ENCODE results near the gene HPCAL1. TPM values are rescaled to one million over a fixed set of nuclear protein-coding genes. Genes with fewer than 3 reads are reported as not detected.

The HPCAL1 gene
- total RNA-seq, 1 donor from 2014 or later = 13.1 TPM

DNA sequence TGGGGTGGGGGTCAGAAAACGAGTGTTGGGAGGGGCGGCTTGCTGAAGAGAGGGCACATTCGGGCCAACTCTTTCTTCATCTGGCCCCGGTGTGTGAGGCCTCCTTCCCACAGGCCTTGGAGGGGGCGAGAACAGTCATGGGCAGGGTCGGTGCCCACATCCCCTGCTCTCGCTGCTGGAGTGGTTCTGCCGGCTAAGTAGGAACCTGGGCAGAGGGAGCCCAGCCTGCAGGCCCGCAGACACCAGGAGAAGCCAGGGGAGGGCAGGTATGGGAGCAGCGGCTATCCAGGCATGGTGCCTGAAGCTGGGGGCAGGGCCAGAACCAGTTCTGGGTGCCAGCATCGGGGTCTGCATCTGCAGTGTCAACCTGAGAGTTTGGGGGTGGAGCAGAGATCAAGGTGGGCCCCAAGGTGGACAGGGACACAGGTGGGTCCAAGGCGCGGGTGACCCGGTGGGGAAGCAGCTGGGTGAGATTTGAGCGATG is 46.6 kb upstream of the HPCAL1 start:
- Mint-ChIP-seq H3K4me3 (ENCODE audit: unreplicated experiment) (no peak overlapping the region), H3K27me3 (ENCODE audit: unreplicated experiment) (peaks cover 4% of the 10 kb centered on the region), H3K4me1 (ENCODE audit: low read depth, unreplicated experiment) (peaks cover 6% of the 10 kb centered on the region), H3K9me3 (ENCODE audit: unreplicated experiment) (no peaks in the 10 kb centered on the region), H3K36me3 (ENCODE audit: unreplicated experiment) (peaks cover under 1% of the 10 kb centered on the region), H3K27ac (ENCODE audit: unreplicated experiment) (no peak overlapping the region)
- no peak for TF ChIP-seq CTCF (IDR thresholded peaks at IDR 0.05; ENCODE audit: partially characterized antibody, unreplicated experiment)
- DNase-seq = peak; percentile 10

GRCh38 chr2:10256515-10257031 is 46.1 kb upstream of the HPCAL1 start:
- no peak overlapping the region for H3K4me3 Mint-ChIP-seq (ENCODE audit: unreplicated experiment)
- no peaks in the 10 kb centered on the region for H3K36me3 Mint-ChIP-seq (ENCODE audit: unreplicated experiment)
- peaks cover 3% of the 10 kb centered on the region for H3K27me3 Mint-ChIP-seq (ENCODE audit: unreplicated experiment)
- H3K27ac Mint-ChIP-seq (ENCODE audit: unreplicated experiment) = no peak overlapping the region
- TF ChIP-seq CTCF (IDR thresholded peaks at IDR 0.05; ENCODE audit: partially characterized antibody, unreplicated experiment) = no peak
- peaks cover 6% of the 10 kb centered on the region for H3K4me1 Mint-ChIP-seq (ENCODE audit: low read depth, unreplicated experiment)
- H3K9me3 Mint-ChIP-seq (ENCODE audit: unreplicated experiment) = peaks cover 2% of the 10 kb centered on the region
- DNase-seq = peak; percentile 24

DNA sequence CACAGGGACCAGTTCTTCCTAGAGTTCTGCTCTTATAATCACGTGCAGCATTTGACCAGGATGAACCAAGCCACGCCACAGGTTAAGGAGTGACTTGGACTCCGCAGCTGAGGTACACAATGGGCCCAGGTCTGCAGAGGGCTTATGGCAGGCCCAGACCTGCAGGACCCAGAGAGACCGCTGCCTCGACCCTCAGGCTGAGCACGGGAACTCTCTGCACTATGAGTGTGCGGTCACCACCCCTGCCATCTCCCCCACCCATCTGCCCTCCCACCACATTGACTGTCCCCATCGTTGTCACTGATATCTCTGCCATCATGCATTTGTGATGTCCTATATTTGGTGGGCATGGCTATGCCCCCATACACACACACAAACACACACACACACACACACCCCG is 45.7 kb upstream of the HPCAL1 start:
- Mint-ChIP-seq H3K27me3 (ENCODE audit: unreplicated experiment) (peaks cover 2% of the 10 kb centered on the region), H3K9me3 (ENCODE audit: unreplicated experiment) (peaks cover 5% of the 10 kb centered on the region), H3K36me3 (ENCODE audit: unreplicated experiment) (no peaks in the 10 kb centered on the region), H3K4me1 (ENCODE audit: low read depth, unreplicated experiment) (peaks cover 6% of the 10 kb centered on the region), H3K27ac (ENCODE audit: unreplicated experiment) (no peak overlapping the region), H3K4me3 (ENCODE audit: unreplicated experiment) (no peak overlapping the region)
- peak; percentile 8 for DNase-seq
- no peak for TF ChIP-seq CTCF (IDR thresholded peaks at IDR 0.05; ENCODE audit: partially characterized antibody, unreplicated experiment)

GRCh38 chr2:10257500-10258147 is 45.1 kb upstream of the HPCAL1 start:
- Mint-ChIP-seq H3K27ac (ENCODE audit: unreplicated experiment) (no peak overlapping the region), H3K4me3 (ENCODE audit: unreplicated experiment) (no peak overlapping the region), H3K36me3 (ENCODE audit: unreplicated experiment) (no peaks in the 10 kb centered on the region), H3K9me3 (ENCODE audit: unreplicated experiment) (peaks cover 6% of the 10 kb centered on the region), H3K4me1 (ENCODE audit: low read depth, unreplicated experiment) (peaks cover 6% of the 10 kb centered on the region), H3K27me3 (ENCODE audit: unreplicated experiment) (peaks cover 2% of the 10 kb centered on the region)
- TF ChIP-seq CTCF (IDR thresholded peaks at IDR 0.05; ENCODE audit: partially characterized antibody, unreplicated experiment) = no peak
- peak; percentile 12 for DNase-seq

DNA sequence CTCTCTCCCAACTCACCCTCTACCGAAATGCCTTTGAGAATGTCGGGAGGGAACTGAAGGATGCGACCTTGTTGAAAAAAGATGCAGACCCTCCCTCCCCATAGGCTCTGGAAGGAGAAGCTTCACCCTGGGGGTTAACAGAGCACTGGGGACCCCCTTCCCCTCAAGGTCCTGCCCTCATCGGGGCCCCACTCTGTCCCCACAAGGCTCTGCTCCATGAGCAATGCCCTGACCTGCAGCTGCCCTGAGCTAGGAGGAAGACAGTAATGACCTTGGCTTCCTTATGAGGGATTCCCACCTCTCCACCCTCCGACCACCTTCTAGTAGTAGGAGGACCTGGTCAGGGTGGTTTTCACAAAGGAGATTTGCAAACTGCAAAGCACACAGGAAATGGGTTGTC is 44.4 kb upstream of the HPCAL1 start:
- DNase-seq = peak; percentile 1
- no peak for TF ChIP-seq CTCF (IDR thresholded peaks at IDR 0.05; ENCODE audit: partially characterized antibody, unreplicated experiment)
- Mint-ChIP-seq H3K27ac (ENCODE audit: unreplicated experiment) (no peak overlapping the region), H3K9me3 (ENCODE audit: unreplicated experiment) (peaks cover 7% of the 10 kb centered on the region), H3K4me1 (ENCODE audit: low read depth, unreplicated experiment) (peaks cover 6% of the 10 kb centered on the region), H3K4me3 (ENCODE audit: unreplicated experiment) (no peak overlapping the region), H3K36me3 (ENCODE audit: unreplicated experiment) (no peaks in the 10 kb centered on the region), H3K27me3 (ENCODE audit: unreplicated experiment) (peaks cover 2% of the 10 kb centered on the region)

All from glutamatergic neuron (in vitro differentiated cells).